DMS 273 treated with DMSO at 0.1 percent for 48 hours (cell line): ENCODE data around the gene TCF23.
A peak's percentile ranks its signal among the peaks of the same experiment; 100 is the strongest.
"Not testable (repeated sequence)": the region's sequence is repeated elsewhere in the genome, so short reads cannot be mapped to it uniquely, and the experiment has no call there.

Experiments used
- DNase-seq: peaks from one replicate; lab custom pipeline; 2025; lab: John Stamatoyannopoulos, UW

TCF23 gene

GRCh38 chr2:27189989-27190388 is 41.2 kb downstream of the TCF23 start:
- no peak for DNase-seq

GRCh38 chr2:27191070-27191829 is 42.4 kb downstream of the TCF23 start:
- DNase-seq: peak; percentile 56

- DNase-seq: no peak
Observed at GRCh38 chr2:27194538-27195354, 45.9 kb downstream of the TCF23 start.

- DNase-seq: not testable (repeated sequence)
Observed at GRCh38 chr2:27195799-27196198, 47.0 kb downstream of the TCF23 start.

- not testable (repeated sequence) for DNase-seq
Observed at GRCh38 chr2:27198068-27198467, 49.3 kb downstream of the TCF23 start.

GRCh38 chr2:27198627-27199026 is 49.8 kb downstream of the TCF23 start:
- no peak for DNase-seq

- no peak for DNase-seq
Observed at GRCh38 chr2:27199241-27199640, 50.4 kb downstream of the TCF23 start.

GRCh38 chr2:27201675-27202074 is 52.9 kb downstream of the TCF23 start:
- no peak for DNase-seq

GRCh38 chr2:27202854-27203253 is 54.0 kb downstream of the TCF23 start:
- no peak for DNase-seq

- DNase-seq: no peak
Observed at GRCh38 chr2:27203741-27204140, 54.9 kb downstream of the TCF23 start.

- no peak for DNase-seq
Observed at GRCh38 chr2:27204566-27204965, 55.8 kb downstream of the TCF23 start.

- no peak for DNase-seq
Observed at GRCh38 chr2:27205206-27205605, 56.4 kb downstream of the TCF23 start.

- DNase-seq: no peak
Observed at GRCh38 chr2:27206346-27206745, 57.5 kb downstream of the TCF23 start.
